GM21381 (cell line): ENCODE data around the gene UNKL.

ENCODE experiments used
- ATAC-seq: cut with Tn5 transposase; IDR thresholded peaks from one replicate; pipeline ENCODE4 v1.9.1; 2021; ENCODE audit warnings: mild to moderate bottlenecking, moderate library complexity; ENCODE audit not compliant: unreplicated experiment

UNKL gene

GRCh38 chr16:1432388-1433262 lies 18.1 kb upstream of the UNKL start:
- no peak for ATAC-seq

DNA sequence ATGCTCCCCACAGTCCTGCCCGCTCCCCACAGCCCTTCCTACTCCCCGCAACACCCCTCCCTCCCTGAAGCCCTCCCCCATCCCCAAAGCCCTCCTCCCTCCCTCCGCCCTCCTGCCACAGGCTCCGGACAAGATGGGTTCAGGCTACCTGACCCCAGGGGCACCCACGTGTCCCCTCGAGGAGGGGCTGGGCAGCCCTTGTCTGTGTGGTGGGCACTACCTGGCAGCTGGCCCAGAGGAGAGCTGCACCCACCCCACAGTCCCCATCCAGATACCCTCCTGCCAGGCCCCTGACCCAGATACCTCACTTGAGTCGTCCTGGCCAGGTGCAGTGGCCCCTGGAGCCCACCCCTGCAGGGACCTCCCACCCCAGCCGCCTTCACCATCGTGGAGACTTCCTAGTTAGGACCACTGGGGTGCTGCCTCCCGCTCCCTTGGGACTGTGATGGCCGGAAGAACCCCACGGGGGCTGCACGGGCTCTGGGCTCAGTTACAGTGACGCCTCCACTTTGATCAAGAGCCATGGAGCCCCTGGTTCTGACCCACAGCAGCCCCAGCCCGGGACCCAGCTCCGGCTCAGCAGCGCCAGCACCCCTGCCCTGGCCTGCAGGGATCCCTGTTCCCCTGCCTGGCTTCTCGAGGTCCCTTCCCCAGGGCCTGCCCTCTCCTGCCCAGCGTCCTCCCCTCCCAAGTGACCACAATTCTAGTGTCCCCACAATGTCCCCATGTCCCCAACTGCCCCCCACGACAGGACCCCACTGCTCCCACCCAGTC lies 17.2 kb upstream of the UNKL start:
- ATAC-seq = no peak

DNA sequence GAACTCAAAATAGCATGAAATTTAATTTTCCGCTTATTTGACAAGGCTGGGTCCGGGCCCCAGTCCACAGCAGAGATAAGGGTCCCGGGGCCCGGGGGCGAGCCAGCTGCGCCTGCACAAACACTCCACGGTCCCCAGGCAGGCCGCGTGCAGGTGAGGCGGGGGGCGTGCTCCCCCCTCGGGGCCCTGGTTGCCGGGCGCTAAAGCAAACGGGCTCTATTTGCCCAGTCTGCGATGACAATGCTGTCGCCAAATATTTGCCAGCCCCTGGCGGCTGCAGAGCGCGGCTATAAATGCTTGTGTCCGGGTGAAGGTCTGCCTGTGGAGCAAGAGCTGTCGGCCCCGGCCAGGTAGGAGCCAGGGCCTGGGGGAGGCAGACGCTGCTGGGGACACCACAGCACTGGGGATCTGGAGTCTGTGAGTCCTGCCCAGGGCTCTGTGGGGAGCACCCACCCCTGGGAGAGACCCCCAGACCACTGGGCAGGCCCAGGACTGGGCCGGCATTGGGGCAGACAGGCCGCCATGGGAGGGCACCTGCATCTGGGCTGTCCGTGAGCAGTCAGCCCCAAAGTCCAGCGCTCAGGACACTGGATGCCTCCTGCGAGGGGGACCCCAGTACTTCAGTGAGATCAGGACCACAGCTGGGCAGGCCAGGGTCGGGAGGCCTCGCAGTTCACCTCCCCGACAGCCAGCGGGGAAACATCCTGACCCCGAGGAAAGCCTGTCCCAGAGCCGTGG lies 16.4 kb upstream of the UNKL start, which contains the start of gene PERCC1:
Gene PERCC1, plus strand, starts transcription at position 320 of the 738 bp plus-strand sequence. CDS start 1,516 bp downstream, outside the sequence.
- no peak for ATAC-seq

DNA sequence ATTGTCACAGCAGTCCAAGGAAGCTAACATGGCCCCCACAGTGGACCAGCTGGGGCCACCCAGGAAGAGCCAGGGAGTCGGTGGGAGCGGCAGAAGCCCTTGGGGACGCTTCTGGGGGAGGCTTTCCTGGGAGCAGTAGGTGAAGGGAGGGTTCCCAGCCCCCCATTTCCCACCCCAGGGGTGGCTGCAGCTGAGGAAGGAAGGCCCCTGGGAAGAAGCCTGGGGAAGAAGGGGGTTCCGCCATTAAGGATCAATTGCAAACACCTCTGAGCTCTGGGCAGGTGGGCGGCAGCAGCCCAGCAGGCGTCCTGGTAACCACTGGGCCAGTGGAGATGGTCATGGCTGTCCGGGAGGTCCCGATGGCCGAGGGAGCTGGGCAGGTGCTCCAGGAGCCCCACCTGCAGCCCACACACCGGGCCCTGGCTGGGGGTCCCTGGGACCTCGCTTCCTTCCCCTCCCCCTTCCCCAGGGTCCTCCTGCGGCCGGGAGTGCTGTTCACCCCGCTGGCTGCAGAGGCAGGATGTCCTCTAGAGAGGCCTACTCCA lies 15.8 kb upstream of the UNKL start:
- no peak for ATAC-seq

DNA sequence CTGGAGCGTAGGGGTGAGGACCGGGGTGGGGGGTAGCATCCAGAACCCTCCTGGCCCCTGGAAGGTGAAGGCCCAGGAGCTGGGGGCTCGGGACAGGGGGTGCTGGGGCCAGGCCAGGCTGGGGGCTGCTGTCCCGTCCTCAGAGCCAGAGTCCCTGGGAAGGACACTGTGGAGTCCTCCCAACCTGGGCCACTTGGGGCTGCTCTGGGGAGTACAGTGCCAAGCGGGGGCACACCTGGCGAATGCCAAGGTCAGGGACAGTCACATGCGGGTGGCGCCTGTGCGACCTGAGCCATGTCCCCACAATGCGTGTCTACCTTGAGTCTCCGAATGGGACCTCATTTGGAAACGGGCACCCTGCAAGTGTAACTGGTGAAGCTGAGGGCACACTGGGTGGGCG lies 15.1 kb upstream of the UNKL start:
- ATAC-seq = no peak

GRCh38 chr16:1429012-1429411 lies 14.5 kb upstream of the UNKL start:
- no peak for ATAC-seq

DNA sequence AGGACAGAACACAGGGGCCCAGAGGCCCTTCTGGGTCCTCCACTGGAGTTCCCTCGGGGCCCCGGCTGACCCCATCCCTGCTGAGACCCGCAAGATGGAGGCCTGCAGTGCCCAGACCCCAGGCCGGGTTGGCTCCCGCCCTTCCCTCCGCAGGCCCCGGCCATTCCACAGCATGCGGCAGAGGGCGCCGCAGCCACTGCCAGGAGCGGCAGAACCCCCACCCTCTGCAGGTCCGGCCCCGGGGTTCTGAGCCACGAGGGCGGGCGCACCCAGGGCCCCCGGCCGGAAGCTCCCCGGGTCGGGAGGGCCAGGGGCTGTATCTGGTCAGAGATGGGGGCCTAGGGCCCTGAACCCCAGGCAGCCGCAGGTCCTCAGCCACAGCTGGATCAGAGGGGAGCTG lies 14.0 kb upstream of the UNKL start:
- ATAC-seq = no peak

DNA sequence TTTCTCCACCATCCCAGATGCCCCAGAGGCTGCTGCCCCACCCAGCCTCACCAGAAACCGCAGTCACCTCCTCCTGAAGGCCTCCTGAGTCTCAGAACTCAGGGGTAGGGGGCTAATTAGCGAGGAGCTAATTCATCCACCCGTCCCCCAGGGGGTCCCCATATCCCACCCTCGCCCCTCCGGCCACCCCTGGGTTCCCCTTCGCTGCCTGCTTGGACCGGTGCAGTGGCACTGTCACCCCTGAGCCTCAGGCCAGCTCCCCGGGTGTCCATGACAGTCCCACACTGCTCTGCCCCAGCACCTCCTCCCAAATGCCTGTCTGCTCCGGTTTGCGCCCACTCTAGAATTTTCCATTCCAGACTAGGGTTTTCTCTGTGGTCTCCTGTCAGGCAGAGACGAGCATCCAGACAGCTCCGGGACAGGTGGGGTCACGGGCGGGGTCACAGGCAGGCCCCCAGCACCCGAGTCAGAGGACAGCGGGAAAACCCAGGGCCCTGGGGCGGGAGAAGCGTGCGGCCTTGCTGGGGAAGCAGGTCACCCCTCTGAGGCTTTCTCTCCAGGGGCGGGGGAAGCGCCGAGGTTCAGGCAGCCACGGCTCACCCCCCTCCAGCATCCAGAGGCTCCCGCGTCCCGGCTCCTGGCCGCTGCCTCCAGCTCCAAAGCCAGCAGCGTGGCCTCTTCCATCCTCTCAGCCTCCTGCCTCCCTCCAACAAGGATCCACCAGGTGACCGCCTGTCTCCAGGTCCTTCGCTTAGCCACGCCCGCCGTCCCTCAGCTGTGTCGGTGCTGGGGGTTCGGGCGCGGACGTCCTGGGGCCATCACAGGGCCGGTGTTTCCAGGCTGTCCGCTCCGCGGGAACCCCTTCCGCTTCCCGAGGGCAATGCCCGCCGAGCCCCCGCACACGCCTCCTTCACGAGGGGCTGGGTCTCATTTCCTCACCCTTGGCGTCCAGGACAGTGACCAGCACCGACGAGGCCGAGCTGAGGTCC lies 13.3 kb upstream of the UNKL start:
- ATAC-seq = no peak

DNA sequence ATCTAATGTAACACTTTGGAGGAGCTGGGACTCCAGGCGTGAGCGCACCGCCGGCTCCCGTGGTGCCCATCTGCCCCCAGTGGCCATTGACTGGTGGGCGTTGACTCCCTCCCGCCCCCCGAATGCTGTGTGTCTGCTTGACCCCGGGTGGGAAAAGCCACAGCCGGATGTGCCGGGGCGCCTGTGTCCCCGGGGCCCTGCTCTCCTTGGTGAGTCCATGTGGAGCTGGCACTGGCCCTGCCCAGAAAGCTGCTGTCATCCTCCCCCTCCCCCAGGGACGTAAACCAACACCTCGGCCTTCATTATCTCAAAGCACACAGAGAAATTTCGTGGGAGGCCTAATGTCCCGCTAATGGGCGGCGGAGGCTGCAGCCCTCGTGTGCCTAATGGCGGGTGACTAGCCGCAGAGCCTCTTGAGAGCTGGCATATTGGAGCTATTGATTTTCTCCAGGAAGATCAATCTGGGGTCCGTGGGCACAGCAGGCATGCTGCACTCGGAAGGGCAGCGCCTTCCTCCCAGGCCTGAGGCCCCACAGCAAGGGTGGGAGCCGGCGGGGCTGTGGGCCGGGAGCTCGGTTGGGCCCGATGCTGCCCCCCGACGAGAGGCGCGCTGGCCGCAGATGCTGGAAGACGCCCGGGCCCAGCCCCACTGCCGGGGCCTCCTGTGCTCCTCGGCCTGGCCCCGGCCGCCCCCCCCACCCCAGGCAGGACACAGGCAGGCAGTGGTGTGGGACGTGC lies 12.4 kb upstream of the UNKL start:
- no peak for ATAC-seq

DNA sequence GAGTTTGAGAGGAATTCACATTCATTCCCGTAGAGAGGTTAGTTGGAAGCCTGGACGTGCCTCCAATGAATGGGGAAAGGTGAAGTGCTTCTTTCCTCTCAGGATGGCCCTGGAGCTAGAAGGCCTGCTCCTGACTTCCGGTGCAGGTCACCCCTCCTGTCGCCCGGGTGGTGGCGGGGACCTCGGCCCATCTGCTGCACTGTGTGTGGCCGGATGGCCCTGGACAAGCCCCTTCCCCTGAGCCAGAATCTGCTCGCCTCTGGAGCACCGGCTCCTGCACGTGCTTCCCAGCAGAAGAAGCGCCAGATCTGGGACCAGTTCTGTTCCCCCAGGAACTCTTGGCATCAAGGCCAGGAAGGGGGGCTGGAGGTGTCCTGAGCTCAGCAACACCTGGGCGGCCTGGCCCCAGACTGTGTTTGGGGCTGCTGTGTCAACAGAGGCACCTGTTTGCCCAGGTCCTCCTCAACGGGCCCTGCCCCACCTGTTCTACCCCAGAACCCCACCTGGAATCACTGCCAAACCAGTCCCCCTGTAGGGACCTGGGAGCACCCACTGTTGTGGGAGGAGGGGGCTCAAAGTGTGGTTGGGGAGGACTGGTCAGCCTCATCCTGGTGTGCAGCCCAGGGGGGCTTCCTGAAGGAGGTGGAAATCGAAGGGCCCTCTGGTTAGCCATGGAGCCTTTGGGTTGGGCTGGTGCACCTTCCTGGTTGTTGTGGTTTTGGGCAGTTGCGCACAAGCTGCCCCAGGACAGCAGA lies 11.3 kb upstream of the UNKL start:
- no peak for ATAC-seq

- ATAC-seq = no peak
Observed at GRCh38 chr16:1424028-1424427, 9.5 kb upstream of the UNKL start.

DNA sequence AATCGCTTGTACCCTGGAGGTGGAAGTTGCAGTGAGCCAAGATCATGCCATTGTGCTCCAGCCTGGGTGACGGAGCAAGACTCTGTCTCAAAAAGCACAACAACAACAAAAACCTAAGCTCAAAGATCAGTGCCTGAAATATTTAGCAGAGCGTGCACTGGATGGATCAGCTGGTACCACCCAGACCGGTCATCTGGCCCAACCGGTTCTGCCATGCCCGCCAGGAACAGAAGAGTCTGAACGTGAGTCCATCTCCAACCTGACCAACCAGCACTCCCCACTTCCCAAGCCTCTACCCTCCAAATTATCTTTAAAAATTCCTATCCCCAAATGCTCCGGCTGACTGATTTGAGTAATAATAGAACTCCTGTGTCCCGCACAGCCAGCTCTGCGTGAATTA lies 7.6 kb upstream of the UNKL start:
- no peak for ATAC-seq

DNA sequence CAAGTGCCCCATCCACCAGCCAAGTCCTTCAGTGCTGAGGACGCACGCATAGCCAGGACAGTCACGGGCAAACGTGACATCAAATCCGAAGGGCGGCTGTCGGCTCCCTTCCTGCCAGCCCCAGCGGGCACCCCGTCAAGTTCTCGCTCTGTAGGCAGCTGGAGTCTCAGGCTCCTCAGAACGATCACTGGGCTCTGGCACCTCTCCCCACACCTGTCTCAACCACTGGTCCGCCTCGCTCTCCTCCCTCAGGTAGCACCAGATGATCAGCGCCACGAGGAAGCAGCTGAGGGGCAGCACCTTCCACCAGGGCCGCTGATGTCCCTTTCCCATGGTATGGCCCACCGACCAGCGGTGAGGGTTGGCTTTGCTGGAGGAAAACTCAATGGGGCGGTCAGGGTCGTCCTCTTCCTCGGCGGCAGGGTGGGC lies 5.6 kb upstream of the UNKL start:
- ATAC-seq = peak; percentile 10

GRCh38 chr16:1416521-1416941 lies 2.0 kb upstream of the UNKL start:
- no peak for ATAC-seq

GRCh38 chr16:1413684-1414531 lies 596 bp downstream of the UNKL start:
- ATAC-seq = peak; percentile 41

- no peak for ATAC-seq
Observed at GRCh38 chr16:1412847-1413246, 1.7 kb downstream of the UNKL start.

DNA sequence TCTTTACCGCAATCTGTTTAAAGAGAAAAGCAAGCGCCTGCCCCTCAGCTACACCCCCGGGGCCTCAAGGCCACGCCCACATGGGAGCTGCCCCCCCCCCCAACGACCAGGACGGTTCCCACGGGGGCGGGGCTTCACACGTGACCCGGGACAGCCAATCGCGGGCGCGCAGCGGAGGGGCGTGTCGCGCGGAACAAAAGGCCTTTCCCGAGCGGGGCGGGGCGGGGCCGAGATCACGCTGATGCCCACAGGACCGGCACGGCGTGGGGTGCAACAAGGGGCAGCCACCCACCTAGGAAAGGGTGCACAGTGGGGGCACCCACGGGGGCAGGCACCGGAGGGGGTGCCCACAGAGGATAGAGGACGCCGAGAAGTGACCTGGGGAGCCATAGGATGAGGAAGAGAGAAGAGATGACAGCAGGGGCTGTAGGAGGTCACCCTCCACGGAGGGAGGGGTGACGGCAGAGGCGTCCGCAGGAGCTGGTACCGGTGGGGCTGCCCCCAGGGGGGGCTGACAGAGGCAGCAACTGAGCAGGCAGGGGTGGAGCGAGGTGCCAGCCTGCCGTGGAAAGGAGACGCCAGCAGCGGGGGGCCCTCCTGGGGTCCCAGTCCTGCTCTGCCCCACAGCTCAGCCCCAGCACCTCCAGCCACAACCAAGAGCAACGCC lies 6.2 kb downstream of the UNKL start:
- ATAC-seq = peak; percentile 81
